ENCODE results near the gene FXYD7.
"Not testable (repeated sequence)": the region's sequence is repeated elsewhere in the genome, so short reads cannot be mapped to it uniquely, and the experiment has no call there.

FXYD7 gene

GRCh38 chr19:35167251-35168119 is 24.4 kb downstream of the FXYD7 start:
- DNase-seq: peak; percentile 57 to 75

DNA sequence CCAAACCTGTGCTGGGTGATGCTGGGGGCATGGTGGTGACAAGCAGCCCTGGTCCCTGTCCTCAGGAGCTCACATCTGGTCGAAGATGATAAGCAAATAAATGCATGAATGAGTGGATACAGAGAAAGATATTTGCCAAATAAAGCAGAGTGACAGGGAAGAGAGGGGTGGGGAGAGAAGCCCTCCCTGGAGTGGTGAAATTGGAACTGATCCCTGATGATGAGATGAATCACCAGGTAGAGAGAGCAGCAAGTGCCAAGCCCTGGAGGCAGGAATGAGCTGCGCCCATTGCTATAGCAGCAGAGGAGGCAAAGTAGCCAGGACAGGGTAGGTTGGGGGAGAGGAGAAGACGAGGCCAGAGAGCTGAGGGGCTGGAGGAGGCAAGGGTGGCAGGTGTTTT is 25.1 kb downstream of the FXYD7 start:
- DNase-seq: no peak

- DNase-seq: no peak
These were observed 26.4 kb downstream of the FXYD7 start for GRCh38 chr19:35169221-35169995.

- DNase-seq: no peak
These were observed 27.5 kb downstream of the FXYD7 start for GRCh38 chr19:35170359-35171061.

DNA sequence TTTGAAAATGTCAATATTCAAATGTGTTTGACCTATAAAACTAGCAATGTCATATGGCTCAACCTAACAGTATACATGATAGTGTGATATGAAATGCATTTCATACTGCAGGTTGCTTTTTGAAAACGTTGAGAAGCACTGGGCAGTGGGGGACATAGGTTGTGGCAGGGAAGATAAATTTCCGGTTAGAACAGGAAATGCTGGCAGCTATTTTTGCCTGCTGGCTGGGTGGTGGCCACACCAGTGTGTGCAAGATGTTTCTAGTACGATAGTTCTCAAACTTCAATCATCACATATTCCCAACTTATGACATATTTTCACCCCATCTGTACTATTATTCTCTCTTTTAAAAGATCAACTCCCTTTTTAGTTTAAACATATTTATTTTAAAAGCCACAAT is 28.7 kb downstream of the FXYD7 start:
- peak; percentile 8 to 30 for DNase-seq

GRCh38 chr19:35174226-35174625 is 31.2 kb downstream of the FXYD7 start:
- DNase-seq: no peak

DNA sequence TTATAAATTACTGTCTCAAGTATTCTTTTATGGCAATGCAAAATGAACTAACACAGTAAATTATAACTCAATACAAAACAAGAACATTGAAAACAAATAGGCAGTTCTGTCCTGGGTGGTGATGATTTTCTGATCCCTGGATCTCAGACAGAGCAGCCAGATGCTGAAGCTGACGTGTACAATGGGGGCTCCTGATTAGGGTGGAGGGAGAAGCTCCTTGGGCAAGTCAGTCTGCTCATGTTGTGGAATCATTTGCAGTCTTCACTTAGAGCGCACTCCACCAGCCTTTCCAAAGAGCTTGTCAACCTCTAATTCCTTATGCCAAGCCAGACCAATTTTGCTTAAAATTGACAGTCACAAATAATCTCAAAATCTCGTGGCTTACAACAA is 33.1 kb downstream of the FXYD7 start:
- no peak for DNase-seq

GRCh38 chr19:35177377-35178274 is 34.6 kb downstream of the FXYD7 start:
- no peak for DNase-seq

DNA sequence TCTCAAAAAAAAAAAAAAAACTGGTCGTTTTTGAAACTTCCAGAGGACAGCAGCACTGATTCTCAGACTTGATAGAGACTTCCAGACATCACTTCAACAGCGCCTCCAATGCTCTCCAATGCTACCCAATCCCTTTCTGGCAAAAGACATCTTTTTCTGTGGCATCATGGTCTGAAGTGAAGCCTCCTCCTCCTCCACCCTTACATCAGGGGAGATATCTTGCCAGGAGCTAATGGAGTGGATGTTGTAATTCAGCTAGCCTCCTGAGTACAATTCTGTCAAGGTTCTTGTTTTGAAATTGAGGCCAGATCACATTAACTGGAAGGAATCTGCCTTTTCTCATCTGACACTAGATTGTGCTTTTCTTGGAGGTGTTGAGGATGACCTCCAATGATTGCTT is 35.6 kb downstream of the FXYD7 start:
- no peak for DNase-seq

- no peak for DNase-seq
These were observed 36.8 kb downstream of the FXYD7 start for GRCh38 chr19:35179830-35180229.

- no peak for DNase-seq
These were observed 38.3 kb downstream of the FXYD7 start for GRCh38 chr19:35181387-35181786.

DNA sequence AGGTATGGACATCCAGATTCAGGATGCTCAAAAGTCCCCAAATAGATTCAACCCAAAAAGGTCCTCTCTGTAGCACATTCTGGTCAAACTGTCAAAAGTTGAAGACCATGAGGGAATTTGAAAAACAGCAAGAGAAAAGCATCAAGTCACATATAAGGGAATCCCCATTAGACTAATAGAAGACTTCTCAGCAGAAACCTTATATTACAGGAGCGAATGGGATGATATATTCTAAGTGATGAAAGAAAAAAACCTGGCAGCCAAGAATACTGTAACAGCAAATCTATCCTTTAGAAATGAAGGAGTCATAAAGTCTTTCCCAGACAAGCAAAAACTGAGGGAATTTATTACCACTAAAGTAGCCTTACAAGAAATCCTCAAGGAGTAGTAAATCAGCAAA is 41.2 kb downstream of the FXYD7 start:
- no peak for DNase-seq

DNA sequence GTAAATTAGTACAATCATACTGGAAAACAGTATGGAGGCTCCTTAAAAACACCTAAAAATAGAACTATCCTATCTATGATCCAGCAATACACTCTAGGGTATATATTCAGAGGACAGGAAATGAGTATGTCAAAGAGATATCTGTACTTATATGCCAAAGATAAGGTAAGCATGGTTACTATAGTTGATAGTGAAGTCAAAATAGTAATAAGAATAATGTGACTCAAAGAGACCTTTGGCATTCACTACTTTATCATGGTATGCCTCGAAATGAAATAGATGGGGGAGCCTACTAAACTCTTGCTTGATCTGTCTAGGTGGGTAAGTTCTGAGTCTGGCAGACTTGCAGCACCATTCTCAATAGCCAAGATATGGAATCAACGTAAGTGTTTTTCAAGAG is 41.8 kb downstream of the FXYD7 start:
- no peak for DNase-seq

DNA sequence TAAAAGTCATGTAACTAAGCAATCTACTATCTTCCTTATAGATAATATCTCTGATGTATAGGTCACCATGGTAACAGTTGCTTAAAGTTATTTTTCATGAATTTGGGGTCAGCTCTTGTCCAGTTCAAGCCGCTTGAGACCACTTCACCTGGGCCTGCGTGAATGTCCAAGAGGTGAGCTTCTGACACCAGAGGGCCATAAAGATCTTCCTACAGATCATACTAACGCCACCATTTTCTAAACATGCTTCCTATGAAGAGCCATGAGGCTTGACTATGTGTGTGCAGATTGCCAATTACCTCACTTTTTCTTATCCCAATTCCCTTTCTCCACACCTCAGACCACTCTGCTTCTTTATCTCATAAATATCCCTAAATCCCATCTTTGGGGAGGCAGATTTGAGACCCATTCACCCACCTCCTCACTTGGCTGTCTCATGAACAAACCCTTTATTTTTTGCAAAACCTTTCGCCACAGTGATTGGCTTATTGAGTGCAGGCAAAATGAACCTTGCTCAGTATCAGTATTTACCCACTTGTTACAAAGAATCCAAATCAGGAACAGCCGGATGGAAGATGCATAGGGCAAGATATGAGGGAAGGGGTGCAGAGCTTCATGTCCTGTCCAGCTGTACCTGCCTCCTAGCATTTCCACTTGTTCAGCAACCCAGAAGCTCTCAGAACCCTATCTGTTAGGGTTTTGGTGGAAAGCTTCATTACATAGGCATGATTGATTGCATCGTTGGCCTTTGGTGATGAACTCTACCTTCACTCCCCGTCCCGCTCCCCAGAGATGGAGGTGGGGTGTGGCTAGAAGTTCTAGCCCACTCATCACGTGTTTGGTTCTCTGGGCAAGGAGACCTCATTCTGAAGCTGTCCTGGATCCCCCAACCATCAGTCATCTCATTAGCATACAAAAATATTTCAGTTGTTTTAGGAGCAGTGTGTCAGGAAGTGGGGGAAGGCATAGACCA is 51.2 kb downstream of the FXYD7 start:
- DNase-seq: no peak

GRCh38 chr19:35195830-35196229 is 52.8 kb downstream of the FXYD7 start:
- DNase-seq: no peak

DNA sequence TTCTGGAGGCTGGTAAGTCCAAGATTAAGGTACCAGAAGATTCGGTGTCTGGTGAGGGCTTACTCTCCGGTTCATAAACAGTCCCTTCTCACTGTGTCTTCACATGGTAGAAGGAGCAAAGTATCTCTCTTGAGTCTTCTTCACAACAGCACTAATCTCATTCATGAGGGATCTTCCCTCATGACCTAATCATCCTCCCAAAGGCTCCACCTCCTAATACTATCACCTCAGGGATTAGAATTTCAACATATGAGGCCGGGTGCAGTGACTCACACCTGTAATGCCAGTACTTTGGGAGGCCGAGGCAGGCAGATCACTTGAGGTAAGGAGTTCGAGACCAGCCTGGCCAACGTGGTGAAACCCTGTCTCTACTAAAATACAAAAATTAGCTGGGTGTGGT is 53.8 kb downstream of the FXYD7 start:
- DNase-seq: not testable (repeated sequence)

- no peak for DNase-seq
These were observed 56.4 kb downstream of the FXYD7 start for GRCh38 chr19:35199481-35199880.

- DNase-seq: no peak
These were observed 60.0 kb downstream of the FXYD7 start for GRCh38 chr19:35202722-35203688.

Data from Kasumi-1 (cell line).